Smooth muscle cell (in vitro differentiated cells): ENCODE results near the gene CHST4. TPM values are rescaled to one million over a fixed set of nuclear protein-coding genes. Genes with fewer than 3 reads are reported as not detected.

Experiments
- DNase-seq: peaks from one replicate; lab custom pipeline; 2025; ENCODE audit not compliant: unreplicated experiment; lab: John Stamatoyannopoulos, UW
- H2AFZ ChIP-seq: fragments of 200-600 bp; sonication (generic); 2 replicates; pipeline ENCODE4 v1.6.0; 2016; ENCODE audit warnings: antibody characterized with exemption, low read depth, mild to moderate bottlenecking
- H3F3A ChIP-seq: fragments of 200-600 bp; sonication (generic); 2 replicates; pipeline ENCODE4 v1.6.0; 2017; ENCODE audit warnings: antibody characterized with exemption, low read depth
- H3K27ac ChIP-seq: fragments of 200-600 bp; sonication (generic); 2 replicates; pipeline ENCODE4 v1.5.1; 2016; ENCODE audit warnings: low read depth, mild to moderate bottlenecking
- H3K27me3 ChIP-seq: fragments of 200-600 bp; sonication (generic); 2 replicates; pipeline ENCODE4 v1.6.1; 2016; ENCODE audit warnings: low read depth, mild to moderate bottlenecking
- H3K36me3 ChIP-seq: fragments of 200-600 bp; sonication (generic); 2 replicates; pipeline ENCODE4 v1.5.1; 2016; ENCODE audit warnings: low read depth
- H3K4me1 ChIP-seq: fragments of 200-600 bp; sonication (generic); 2 replicates; pipeline ENCODE4 v1.5.1; 2016; ENCODE audit warnings: low read depth
- H3K4me2 ChIP-seq: fragments of 200-600 bp; sonication (generic); 2 replicates; pipeline ENCODE4 v1.6.0; 2016; ENCODE audit warnings: mild to moderate bottlenecking
- H3K4me3 ChIP-seq: fragments of 200-600 bp; sonication (generic); 2 replicates; pipeline ENCODE4 v1.5.1; 2016; ENCODE audit warnings: mild to moderate bottlenecking
- H3K79me2 ChIP-seq: fragments of 200-600 bp; sonication (generic); 2 replicates; pipeline ENCODE4 v1.6.0; 2016; ENCODE audit warnings: low read depth, mild to moderate bottlenecking
- H3K9ac ChIP-seq: fragments of 200-600 bp; sonication (generic); 2 replicates; pipeline ENCODE4 v1.6.0; 2016; ENCODE audit warnings: low read depth
- H3K9me3 ChIP-seq: fragments of 200-600 bp; sonication (generic); replicated peaks from 2 replicates; pipeline ENCODE4 v1.5.1; 2016; ENCODE audit warnings: low read depth
- H4K20me1 ChIP-seq: fragments of 200-600 bp; sonication (generic); 2 replicates; pipeline ENCODE4 v1.6.0; 2016; ENCODE audit warnings: low read depth
- CTCF ChIP-seq: fragments of 200-600 bp; sonication (generic); IDR thresholded peaks from 2 replicates; pipeline ENCODE4 v1.5.1; 2017; ENCODE audit warnings: borderline replicate concordance, mild to moderate bottlenecking, antibody characterized with exemption; ENCODE audit not compliant: insufficient read depth, poor library complexity, severe bottlenecking
- WGBS: methylation state at CpG from one replicate; pipeline ENCODE4 v1.1.7; 2016; ENCODE audit warnings: low lambda C conversion rate; 5-methylcytosine and 5-hydroxymethylcytosine counted together
- polyA plus RNA-seq: library from polyadenylated mRNA; unstranded; fragments of >200 nt; fragmentation: Nextera tagmentation; extraction: Ambion mirVana; gene quantifications from 2 replicates; pipeline ENCODE4 v1.2.1, GENCODE V29; 2016
- total RNA-seq: library from RNA; depleted of rRNA; stranded (reverse); fragments of >200 nt; gene quantifications from 2 replicates; pipeline ENCODE4 v1.2.3, GENCODE V29; 2014

Gene CHST4
- total and polyA plus RNA-seq, 2 experiments from 2014 or later = not detected

DNA sequence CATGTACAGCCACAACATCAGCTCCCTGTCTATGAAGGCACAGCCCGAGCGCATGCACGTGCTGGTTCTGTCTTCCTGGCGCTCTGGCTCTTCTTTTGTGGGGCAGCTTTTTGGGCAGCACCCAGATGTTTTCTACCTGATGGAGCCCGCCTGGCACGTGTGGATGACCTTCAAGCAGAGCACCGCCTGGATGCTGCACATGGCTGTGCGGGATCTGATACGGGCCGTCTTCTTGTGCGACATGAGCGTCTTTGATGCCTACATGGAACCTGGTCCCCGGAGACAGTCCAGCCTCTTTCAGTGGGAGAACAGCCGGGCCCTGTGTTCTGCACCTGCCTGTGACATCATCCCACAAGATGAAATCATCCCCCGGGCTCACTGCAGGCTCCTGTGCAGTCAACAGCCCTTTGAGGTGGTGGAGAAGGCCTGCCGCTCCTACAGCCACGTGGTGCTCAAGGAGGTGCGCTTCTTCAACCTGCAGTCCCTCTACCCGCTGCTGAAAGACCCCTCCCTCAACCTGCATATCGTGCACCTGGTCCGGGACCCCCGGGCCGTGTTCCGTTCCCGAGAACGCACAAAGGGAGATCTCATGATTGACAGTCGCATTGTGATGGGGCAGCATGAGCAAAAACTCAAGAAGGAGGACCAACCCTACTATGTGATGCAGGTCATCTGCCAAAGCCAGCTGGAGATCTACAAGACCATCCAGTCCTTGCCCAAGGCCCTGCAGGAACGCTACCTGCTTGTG, 10.7 kb downstream of the CHST4 start:
- Histone ChIP-seq H3F3A (no peaks in the 10 kb centered on the region), H3K36me3 (no peaks in the 10 kb centered on the region), H3K27ac (no peak overlapping the region), H3K4me2 (no peak overlapping the region), H3K4me1 (no peaks in the 10 kb centered on the region), H3K9me3 (no peaks in the 10 kb centered on the region), H2AFZ (no peak overlapping the region), H4K20me1 (no peaks in the 10 kb centered on the region), H3K27me3 (peaks cover 6% of the 10 kb centered on the region), H3K4me3 (no peak overlapping the region), H3K79me2 (no peaks in the 10 kb centered on the region), H3K9ac (no peak overlapping the region)
- DNase-seq = no peak
- 93% methylated on average over 27 of the region's 28 CpGs for WGBS
- TF ChIP-seq CTCF = no peak

- no peak for DNase-seq
- Histone ChIP-seq H3F3A (no peaks in the 10 kb centered on the region), H3K9me3 (no peaks in the 10 kb centered on the region), H4K20me1 (no peaks in the 10 kb centered on the region), H3K9ac (no peak overlapping the region), H3K4me1 (no peaks in the 10 kb centered on the region), H3K4me2 (no peak overlapping the region), H3K4me3 (no peak overlapping the region), H3K36me3 (no peaks in the 10 kb centered on the region), H3K27me3 (peaks cover 6% of the 10 kb centered on the region), H3K27ac (no peak overlapping the region), H3K79me2 (no peaks in the 10 kb centered on the region), H2AFZ (no peak overlapping the region)
- peak; percentile 49 for TF ChIP-seq CTCF
- WGBS = 42% methylated on average over 6 of the region's 6 CpGs
These were observed 11.4 kb downstream of the CHST4 start for GRCh38 chr16:71537643-71538042.

- no peaks in the 10 kb centered on the region for H3F3A ChIP-seq
- H3K4me2 ChIP-seq = peak overlapping the region; percentile 59
- H2AFZ ChIP-seq = peak overlapping the region; percentile 78
- no peaks in the 10 kb centered on the region for H4K20me1 ChIP-seq
- no peak overlapping the region for H3K9ac ChIP-seq
- peak; percentile 2 for DNase-seq
- H3K4me1 ChIP-seq = no peaks in the 10 kb centered on the region
- H3K9me3 ChIP-seq = no peaks in the 10 kb centered on the region
- no peaks in the 10 kb centered on the region for H3K36me3 ChIP-seq
- peaks cover 11% of the 10 kb centered on the region for H3K27me3 ChIP-seq
- 4% methylated on average over 11 of the region's 11 CpGs for WGBS
- no peak overlapping the region for H3K27ac ChIP-seq
- no peaks in the 10 kb centered on the region for H3K79me2 ChIP-seq
- TF ChIP-seq CTCF = peak; percentile 57
- H3K4me3 ChIP-seq = no peak overlapping the region
These were observed 16.2 kb downstream of the CHST4 start for GRCh38 chr16:71542377-71542776.

GRCh38 chr16:71547168-71547567, 20.9 kb downstream of the CHST4 start:
- H4K20me1 ChIP-seq = no peaks in the 10 kb centered on the region
- TF ChIP-seq CTCF = no peak
- H3K4me2 ChIP-seq = no peak overlapping the region
- H3K27me3 ChIP-seq = peaks cover 36% of the 10 kb centered on the region
- no peaks in the 10 kb centered on the region for H3K4me1 ChIP-seq
- no peak overlapping the region for H2AFZ ChIP-seq
- H3K4me3 ChIP-seq = no peak overlapping the region
- DNase-seq = no peak
- H3K79me2 ChIP-seq = no peaks in the 10 kb centered on the region
- no peak overlapping the region for H3K27ac ChIP-seq
- no peak overlapping the region for H3K9ac ChIP-seq
- no peaks in the 10 kb centered on the region for H3K9me3 ChIP-seq
- no peaks in the 10 kb centered on the region for H3F3A ChIP-seq
- no peaks in the 10 kb centered on the region for H3K36me3 ChIP-seq
